Measurements from ENCODE around the gene RPH3AL.
"Not testable (repeated sequence)": the region's sequence is repeated elsewhere in the genome, so short reads cannot be mapped to it uniquely, and the experiment has no call there.

RPH3AL gene

GRCh38 chr17:228951-229708 lies 123.5 kb downstream of the RPH3AL start:
- DNase-seq (ENCODE audit: extremely low read depth in 1 of 2, low read depth in 1 of 2), result no peak

GRCh38 chr17:227946-228615 lies 124.5 kb downstream of the RPH3AL start:
- no peak for DNase-seq (ENCODE audit: extremely low read depth in 1 of 2, low read depth in 1 of 2)

GRCh38 chr17:227078-227945 lies 125.3 kb downstream of the RPH3AL start:
- DNase-seq (ENCODE audit: extremely low read depth in 1 of 2, low read depth in 1 of 2), result no peak

GRCh38 chr17:226108-227077 lies 126.2 kb downstream of the RPH3AL start:
- no peak for DNase-seq (ENCODE audit: extremely low read depth in 1 of 2, low read depth in 1 of 2)

GRCh38 chr17:225551-225950 lies 127.1 kb downstream of the RPH3AL start:
- DNase-seq (ENCODE audit: extremely low read depth in 1 of 2, low read depth in 1 of 2), result no peak

GRCh38 chr17:224576-224975 lies 128.0 kb downstream of the RPH3AL start:
- DNase-seq (ENCODE audit: extremely low read depth in 1 of 2, low read depth in 1 of 2), result not testable (repeated sequence)

GRCh38 chr17:223723-224471 lies 128.7 kb downstream of the RPH3AL start:
- DNase-seq (ENCODE audit: extremely low read depth in 1 of 2, low read depth in 1 of 2), result no peak

GRCh38 chr17:222172-222571 lies 130.4 kb downstream of the RPH3AL start:
- no peak for DNase-seq (ENCODE audit: extremely low read depth in 1 of 2, low read depth in 1 of 2)

GRCh38 chr17:219696-220095 lies 132.9 kb downstream of the RPH3AL start:
- no peak for DNase-seq (ENCODE audit: extremely low read depth in 1 of 2, low read depth in 1 of 2)

- no peak for DNase-seq (ENCODE audit: extremely low read depth in 1 of 2, low read depth in 1 of 2)
Observed at GRCh38 chr17:218432-219110, 134.0 kb downstream of the RPH3AL start.

- DNase-seq (ENCODE audit: extremely low read depth in 1 of 2, low read depth in 1 of 2), result no peak
Observed at GRCh38 chr17:216625-217024, 136.0 kb downstream of the RPH3AL start.

GRCh38 chr17:215563-216478 lies 136.8 kb downstream of the RPH3AL start:
- not testable (repeated sequence) for DNase-seq (ENCODE audit: extremely low read depth in 1 of 2, low read depth in 1 of 2)

GRCh38 chr17:214881-215331 lies 137.7 kb downstream of the RPH3AL start:
- DNase-seq (ENCODE audit: extremely low read depth in 1 of 2, low read depth in 1 of 2), result no peak

- no peak for DNase-seq (ENCODE audit: extremely low read depth in 1 of 2, low read depth in 1 of 2)
Observed at GRCh38 chr17:213286-214105, 139.1 kb downstream of the RPH3AL start.

GRCh38 chr17:210402-210801 lies 142.2 kb downstream of the RPH3AL start:
- DNase-seq (ENCODE audit: extremely low read depth in 1 of 2, low read depth in 1 of 2), result no peak

- no peak for DNase-seq (ENCODE audit: extremely low read depth in 1 of 2, low read depth in 1 of 2)
Observed at GRCh38 chr17:208429-208828, 144.2 kb downstream of the RPH3AL start.

GRCh38 chr17:207775-208174 lies 144.8 kb downstream of the RPH3AL start:
- DNase-seq (ENCODE audit: extremely low read depth in 1 of 2, low read depth in 1 of 2), result no peak
